T-helper 22 cell (primary cell): ENCODE results near the gene NSUN6.

ENCODE experiments used
- DNase-seq: peaks from one replicate; pipeline ENCODE4 v3.0.0-alpha.2; 2020; ENCODE audit warnings: low read depth

The NSUN6 gene

DNA sequence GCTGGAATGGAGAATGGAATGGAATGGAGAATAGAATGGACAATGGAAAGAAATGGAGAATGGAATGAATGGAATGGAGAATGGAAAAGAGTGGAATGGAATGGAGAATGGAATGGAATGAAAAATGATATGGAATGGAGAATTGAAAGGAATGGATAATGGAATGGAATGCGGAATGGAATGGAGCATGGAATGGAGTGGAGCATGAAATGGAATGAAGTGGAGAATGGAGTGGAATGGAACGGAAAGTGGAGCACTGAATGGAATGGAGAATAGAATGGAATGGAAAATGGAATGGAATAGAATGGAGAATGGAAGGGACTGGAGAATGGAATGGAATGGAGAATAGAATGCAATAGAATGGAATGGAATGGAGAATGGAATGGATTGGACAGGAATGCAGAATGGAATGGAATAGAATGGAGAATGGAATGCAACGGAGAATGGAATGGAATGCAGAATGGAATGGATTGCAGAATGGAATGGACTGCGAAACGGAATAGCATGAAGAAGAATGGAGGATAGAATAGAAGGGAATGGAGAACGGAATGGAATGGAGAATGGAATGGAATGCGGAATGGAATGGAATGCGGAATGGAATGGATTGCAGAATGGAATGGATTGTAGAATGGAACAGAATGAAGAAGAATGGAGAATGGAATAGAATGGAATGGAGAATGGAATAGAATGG lies 89.4 kb downstream of the NSUN6 start:
- DNase-seq, result no peak

DNA sequence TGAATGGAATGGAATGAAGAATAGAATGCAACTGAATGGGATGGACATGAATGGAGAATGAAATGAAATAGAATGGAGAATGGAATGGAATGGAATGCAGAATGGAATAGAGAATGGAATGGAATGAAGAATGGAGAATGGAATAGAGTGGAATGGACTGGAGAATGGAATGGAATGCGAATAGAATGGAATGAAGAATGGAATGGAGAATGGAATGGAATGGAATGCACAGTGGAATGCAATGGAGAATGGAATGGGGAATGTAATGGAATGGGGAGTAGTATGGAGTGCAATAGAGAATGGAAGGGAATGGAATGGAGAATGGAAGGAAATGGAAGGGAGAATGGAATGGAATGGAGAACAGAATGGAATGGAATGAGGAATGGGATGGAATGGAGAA lies 93.4 kb downstream of the NSUN6 start:
- no peak for DNase-seq

DNA sequence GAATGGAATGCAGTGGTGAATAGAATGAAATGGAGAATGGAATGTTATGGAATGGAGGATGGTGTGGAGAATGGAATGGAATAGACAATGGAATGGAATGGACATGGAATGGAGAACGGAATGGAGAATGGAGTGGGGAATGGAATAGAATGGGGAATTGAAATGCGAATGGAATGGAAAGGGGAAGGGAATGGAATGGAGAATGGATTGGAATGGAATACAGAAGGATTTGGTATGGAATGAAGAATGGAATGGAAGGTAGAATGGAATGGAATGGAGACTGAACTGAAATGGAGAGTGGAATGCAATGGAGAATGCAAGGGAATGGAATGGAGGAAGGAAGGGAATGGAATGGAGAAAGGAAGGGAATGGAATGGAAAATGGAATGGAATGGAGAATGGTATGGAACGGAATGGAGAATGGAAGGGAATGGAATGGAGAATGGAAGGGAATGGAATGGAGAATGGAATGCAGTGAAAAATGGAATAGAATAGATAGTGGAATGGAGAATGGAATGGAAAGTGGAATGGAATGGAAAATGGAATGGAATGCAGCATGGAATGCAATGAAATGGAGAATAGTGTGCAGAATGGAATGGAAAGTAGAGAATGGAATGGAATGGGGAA lies 94.8 kb downstream of the NSUN6 start:
- DNase-seq, result no peak

DNA sequence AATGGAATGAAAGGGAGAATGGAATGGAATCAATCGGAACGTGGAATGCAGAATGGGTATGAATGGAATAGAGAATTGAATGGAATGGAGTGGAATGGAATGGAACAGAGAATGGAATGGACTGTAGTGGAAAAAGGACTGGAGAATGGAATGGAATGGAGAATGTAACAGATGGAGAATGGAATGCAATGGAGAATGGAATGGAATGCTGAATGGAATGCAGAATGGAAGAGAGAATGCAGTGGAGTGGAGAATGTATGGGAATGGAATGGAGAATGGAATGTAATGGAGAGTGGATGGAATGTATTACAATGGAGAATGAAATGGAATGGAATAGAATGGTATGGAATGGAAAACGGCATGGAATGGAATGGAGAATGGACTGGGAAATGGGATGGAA lies 96.9 kb downstream of the NSUN6 start:
- DNase-seq, result no peak

DNA sequence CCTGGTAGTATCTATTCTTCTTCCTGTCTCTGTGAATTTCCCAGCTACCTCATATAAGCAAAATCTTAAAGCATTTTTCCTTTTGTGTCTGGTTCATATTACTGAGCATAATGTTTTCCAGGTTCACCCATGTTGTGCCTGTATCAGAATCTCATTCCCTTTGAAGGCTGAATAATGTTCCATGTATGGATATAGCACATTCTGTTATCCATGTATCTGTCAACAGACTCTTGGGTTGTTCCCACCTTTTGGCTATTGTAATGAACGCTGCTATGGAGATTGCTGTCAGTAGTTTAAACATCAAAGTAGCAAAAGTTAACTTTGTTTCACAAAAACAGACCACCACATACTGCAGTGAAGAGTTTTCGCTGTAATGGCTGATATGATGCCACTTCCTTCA lies 99.9 kb downstream of the NSUN6 start:
- DNase-seq, result no peak

DNA sequence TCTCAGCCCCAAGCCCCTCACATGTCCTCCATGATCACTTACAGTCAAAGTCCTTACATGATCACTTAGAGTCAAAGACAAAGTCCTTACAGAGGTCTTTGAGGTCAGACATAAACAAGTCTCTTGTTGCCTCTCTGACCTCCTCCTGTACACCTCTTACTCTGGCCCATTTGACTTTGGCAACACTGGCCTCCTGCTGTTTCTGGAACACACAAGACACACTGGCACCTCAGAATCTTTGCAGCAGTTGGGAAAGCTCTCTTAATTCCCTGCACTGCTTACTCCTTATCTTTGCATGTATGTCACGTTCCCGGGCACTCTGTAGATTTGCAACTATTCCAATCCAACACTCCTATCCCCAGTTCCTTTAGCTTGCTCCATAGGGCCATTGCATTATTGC lies 102.3 kb downstream of the NSUN6 start:
- DNase-seq, result no peak

DNA sequence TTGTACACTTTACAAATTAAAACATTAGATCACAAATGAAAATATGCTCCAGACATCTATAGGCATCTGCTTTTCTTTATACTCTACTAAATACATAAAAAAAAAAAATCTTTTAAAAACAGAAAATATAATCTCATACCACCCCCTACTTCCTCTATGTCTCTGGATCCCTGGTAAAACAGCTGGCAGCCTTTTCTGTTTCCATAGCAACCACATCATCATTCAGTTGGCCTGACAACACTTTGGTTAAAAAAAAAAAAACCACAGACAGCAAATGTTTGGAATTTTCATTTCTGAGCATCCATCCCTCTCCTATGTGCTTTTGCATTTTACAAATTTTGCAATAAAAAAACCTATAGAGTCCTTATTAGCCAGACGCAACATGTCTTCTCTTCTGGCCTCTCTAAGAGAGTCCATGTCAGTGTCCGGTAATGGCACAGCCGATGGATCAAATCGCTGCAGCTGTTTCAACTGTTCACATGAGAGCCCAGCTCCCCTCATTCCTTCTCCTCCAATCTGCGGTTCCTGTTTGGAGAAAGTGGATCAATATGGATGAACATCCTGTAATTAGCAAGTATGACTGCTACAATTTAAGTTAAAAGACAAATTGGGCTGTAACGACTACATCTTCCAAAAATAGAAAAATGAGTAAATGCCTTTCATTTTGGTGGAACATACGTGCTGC lies 105.6 kb downstream of the NSUN6 start:
- DNase-seq, result no peak

DNA sequence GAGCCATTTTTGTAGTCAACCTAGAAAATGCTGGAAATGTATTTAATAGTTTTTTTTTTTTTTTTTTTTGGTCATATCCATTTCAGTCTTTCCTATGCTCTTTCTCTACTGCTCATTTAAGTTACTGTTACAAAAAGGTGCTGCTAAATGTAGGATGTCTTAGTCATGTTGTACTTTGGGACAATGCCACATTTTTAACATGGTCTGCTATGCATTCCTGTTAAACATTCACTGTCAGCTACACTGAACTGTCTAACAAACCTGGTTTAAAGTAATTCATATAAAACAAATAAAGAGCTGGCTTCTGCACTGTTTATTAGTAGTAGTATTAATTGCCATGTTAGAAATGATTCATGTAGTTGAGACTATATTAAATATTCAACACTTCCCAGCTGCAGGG lies 108.6 kb downstream of the NSUN6 start:
- DNase-seq, result no peak

DNA sequence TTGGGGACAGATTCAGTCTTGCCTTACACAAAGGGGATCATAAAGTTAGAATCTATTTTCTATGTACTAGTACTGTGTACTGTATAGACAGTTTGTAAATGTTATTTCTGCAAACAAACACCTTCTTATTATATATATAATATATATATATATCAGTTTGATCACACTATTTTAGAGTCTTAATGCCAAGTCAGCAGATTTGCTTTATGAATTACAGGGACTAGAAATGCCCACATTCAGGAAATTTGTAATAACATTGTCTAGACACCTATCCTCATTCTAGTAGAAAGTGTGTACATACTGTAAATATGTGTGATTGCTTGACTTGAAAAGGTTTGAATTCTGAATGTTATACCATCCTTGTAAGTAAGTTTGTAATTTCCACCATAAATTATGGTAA lies 111.2 kb downstream of the NSUN6 start:
- DNase-seq, result no peak

DNA sequence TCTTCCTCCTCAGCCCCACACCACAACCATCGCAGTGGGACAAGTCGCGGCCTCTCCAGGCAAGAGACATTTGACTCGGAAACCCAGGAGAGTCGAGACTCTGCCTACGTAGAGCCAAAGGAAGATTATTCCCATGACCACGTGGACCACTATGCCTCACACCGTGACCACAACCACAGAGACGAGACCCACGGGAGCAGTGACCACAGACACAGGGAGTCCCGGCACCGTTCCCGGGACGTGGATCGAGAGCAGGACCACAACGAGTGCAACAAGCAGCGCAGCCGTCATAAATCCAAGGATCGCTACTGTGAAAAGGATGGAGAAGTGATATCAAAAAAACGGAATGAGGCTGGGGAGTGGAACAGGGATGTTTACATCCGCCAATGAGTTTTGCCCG lies 112.1 kb downstream of the NSUN6 start:
- no peak for DNase-seq

DNA sequence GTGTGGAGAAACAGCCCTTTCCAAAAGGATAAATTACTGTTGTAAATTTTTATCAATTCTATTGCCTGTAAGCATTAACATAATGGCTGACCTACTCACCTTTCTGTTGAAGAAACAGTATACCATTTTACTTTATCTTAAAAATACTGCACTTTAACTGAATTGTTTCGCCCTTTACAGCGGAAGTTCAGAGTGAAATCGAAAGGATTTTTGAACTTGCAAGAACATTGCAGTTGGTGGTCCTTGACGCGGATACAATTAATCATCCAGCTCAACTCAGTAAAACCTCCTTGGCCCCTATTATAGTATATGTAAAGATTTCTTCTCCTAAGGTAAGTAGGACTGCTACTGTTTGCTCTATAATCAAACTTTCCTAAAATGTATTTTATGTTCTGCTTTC lies 117.5 kb downstream of the NSUN6 start:
- DNase-seq, result no peak

DNA sequence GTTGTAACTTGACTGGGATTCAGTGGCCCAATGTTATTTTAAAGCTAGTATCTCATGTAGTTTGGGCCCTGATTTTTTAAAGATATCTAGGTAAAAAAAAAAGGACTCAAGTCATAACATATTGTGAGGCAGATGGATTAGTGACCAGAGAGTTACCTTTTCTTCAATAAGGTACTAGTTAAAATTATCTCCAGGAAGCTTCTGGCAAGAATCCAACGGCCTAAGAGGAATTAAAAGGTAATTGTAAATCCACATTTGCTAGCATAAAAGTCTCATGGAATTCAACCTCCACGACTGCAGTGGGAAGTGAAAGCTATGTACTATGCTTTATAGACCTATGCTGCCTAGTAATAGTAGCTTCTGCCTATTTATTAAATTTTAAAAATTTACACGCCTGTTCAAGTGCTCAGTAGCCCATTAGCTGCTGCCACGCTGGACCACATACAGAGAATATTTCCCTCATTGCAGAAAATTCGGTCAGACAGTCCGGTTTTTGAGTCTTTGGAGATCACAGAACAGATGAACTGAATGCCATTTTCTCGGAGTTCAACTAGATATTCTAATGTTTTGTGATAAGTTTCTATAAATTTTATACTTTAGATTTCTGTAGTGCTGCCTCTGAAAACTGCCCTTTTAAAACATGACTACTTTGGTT lies 118.4 kb downstream of the NSUN6 start:
- no peak for DNase-seq

DNA sequence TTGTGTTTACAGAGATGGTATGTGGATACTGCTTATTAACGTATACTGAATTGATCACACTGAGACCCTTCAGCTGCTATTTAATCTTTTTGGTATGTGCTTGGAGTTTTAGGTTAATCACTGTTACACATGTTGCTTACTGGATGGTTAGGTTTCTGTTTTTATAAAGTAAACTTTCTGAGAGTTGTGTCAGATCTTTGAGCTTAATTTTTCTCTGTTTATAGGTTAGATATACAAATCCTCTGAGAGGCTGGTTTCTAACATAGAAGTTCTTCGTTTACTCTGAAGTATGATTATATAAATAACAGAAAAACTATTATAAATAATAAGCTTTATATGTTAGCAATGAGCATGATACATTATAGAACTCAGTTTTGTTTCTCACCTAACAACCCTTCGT lies 123.1 kb downstream of the NSUN6 start:
- DNase-seq, result no peak

DNA sequence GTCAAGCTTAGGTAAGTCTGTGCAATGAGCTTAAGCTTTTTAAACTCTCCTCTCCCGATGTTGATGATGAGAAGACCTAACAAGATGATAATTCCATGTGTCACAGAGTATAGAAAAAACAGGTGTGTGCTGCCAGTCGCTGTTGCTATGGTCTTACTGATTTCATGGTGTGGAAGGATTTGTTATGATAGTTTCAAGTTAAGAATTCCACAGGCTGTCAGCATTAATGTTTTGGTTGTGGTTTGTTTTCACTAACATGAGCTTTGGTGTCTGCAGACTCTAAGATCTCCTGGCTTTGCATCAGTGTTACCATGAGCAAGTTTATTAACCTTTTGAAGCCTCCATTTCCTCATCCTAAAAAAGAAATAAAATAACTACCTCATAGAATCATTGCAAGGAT lies 123.7 kb downstream of the NSUN6 start:
- no peak for DNase-seq

DNA sequence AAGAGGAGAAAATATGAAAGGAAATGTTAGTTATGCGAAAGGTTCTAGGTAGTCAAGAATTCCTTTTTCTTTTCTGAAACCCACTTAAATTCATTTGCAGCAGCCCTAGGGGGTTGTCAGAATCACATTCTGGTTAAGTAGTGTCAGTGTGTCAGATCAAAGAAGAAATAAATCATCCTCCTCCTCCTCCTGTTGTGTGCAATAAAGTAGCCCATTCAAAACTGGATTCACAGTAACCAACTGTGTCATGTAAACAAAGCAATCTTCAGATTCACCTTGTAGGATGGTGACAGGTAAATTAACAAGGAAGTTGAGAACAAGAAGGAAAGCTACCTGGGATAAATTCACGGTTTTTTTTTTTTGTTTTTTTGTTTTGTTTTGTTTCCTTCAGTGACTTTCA lies 127.5 kb downstream of the NSUN6 start:
- no peak for DNase-seq

DNA sequence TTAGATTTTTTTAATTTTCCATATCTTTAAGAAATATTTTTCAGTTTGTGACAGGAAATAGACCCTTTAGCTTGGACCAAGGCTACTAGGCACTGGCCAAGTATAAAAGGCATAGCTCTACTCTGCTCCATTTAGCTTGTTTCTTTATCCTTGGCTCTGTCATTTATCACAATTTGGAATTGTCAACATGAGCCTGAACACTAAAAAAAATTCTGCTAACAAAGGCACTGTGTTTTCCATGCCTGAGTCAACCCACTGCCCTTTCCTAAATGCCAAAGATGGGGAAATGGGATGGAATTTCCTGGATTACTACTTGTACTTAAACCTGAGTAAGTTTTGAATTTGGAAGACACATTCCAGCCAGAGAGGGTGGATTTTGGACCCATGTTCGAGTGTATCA lies 128.4 kb downstream of the NSUN6 start:
- no peak for DNase-seq

DNA sequence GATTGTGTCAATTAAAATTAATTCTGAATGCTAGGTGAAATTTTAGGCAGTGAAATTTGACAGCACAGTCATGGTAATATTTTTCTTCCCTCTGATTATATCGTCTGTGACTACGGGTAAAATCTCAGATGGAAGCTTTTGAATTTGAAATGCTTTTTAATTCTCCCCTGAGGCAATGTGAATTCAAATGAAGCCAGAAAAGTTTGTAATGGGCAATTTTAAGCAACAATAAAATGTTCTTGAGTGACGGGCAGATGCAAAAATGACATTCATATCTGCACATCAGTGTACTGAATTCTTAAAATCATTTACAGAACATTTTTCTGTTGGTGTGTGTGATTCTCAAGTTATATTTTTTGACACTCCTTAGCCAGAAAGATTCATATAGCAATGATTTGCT lies 134.5 kb downstream of the NSUN6 start:
- DNase-seq, result no peak

DNA sequence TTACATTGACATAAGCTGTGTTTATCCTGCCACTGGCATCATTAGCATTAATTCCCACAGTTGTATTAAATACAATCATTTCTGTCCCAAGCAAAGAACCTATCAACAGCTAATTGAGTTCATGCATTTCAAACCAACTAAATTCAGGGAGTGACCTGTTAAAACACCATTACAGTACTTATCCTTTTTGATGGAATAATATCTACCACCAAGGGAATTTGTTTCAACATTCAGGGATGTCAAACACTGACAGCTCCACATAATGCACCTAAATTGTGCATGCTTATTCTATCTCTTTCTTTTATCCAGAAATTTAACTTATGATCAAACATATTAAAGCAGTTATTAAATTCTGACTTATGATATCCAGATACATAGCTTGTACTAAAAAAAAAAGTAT lies 136.8 kb downstream of the NSUN6 start:
- DNase-seq, result no peak

DNA sequence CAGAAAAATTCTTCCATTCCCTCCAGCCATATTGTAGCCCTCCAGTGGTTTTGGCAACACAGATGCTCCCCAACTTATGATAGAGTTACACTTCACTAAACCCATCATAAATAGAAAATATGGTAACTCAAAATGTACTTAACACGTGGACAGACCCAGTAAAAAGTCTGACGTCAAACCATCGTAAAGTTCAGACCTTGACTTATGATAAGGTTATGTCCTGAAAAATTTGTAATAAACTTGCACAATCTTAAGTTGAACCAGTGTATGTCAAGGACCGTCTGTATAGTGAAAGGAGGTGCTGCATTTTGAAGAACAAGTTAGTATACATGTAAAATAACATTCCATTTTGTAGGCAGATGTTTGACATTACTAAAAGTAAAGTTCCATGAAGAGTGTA lies 142.8 kb downstream of the NSUN6 start:
- DNase-seq, result no peak

DNA sequence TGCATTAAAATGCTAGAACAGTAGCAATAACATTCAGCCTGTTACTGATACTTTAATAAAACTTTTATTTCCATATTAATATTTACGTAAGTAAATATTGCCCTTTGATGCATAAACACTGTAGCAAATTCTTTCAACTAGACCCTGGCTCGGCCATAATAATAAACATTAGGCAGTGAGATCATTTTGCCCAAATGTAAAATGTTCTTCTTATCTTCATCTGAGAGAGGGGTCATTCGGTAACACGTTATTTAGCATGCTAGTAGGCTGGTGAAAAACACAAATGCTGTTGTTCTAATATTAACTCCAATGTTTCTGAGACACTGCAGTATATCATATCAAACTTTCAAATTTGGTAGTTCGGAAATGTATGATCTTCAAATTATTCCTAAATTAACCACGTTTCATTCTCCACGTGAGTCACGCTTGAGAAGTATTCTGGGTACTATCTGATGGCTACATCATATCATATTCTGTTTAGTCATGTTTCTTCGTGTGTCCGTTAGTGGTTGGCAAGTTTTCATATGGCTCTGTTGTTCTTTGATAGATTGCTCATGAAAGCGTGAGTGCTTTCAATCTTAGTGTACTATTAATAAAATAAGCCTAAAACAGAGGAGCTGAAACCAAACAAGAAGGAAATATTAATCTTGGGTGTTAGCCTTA lies 145.8 kb downstream of the NSUN6 start:
- no peak for DNase-seq

DNA sequence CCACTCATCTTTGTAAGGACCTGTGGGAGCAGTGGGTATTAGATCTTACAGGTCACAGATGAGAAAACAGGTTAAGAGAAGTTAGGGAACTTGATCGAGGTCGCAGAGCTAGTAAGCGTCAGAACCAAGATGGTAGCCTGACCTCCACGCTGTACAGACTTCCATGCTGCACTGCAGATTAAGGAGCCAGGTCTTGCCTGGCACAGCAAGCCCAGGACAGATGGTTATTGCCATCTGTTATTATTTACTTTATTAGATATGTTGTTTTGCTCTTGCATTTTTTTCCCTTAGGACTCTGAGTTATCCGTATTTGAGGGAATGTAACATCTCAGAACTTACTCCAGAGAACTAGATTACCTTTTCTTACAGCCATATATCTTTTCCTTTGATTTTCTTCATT lies 147.2 kb downstream of the NSUN6 start:
- no peak for DNase-seq

DNA sequence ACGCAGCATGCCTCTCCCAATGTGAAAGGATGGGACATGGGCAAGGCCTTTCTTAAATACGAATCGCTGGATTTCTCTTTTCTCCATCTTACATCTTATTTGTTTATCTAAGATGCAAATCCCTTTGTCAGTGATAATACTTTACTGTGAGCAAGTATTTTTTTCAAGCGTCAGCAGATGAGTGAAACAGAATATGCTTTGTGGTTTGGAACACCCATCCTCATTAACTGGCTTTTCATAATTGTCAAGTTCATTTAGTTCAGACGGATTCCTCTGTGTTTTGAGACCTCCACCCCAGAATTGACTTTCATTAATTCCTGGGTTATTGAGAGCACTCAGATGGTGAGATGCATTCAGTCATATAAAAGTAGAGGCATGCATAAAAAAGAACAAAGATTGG lies 149.8 kb downstream of the NSUN6 start:
- DNase-seq, result no peak

DNA sequence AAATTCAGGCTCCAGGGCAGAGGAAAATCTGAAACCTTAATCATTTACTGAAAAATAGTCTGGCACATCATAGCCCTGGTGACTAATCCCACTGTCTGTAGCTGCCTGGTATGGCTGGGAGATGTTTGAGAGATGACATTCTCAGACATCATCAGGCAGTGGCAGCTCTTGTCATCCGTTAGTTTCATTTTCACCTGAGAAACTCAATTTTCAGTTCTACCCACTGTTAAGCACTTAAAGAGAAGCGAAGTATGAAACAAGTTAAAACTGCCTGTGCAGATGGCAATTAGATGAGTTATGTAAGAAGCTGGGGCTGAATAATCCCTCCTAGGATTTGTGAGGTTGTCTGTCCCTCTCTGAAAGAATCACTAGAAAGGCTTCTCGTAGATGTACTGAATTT lies 150.2 kb downstream of the NSUN6 start:
- DNase-seq, result no peak
